Stimulated activated naive CD8-positive, alpha-beta T cell treated with anti-CD3 and anti-CD28 coated beads, Interleukin-15, Interleukin-2, amounts not matched to agents 100 ng/mL and 50 ng/mL, for 24 hours (primary cell): ENCODE results near the gene GLIS1.

ENCODE experiments used
- H3K27ac Mint-ChIP-seq: one replicate; pipeline ENCODE4 v1.8.0; 2021; ENCODE audit warnings: mild to moderate bottlenecking, mixed read lengths
- H3K27me3 Mint-ChIP-seq: one replicate; pipeline ENCODE4 v1.8.0; 2021; ENCODE audit warnings: mixed read lengths
- H3K36me3 Mint-ChIP-seq: one replicate; pipeline ENCODE4 v1.8.0; 2021; ENCODE audit warnings: low read depth, mixed read lengths
- H3K4me1 Mint-ChIP-seq: one replicate; pipeline ENCODE4 v1.8.0; 2021; ENCODE audit warnings: low read depth, mixed read lengths
- H3K4me3 Mint-ChIP-seq: one replicate; pipeline ENCODE4 v1.8.0; 2021; ENCODE audit warnings: mild to moderate bottlenecking, mixed read lengths
- H3K9me3 Mint-ChIP-seq: one replicate; pipeline ENCODE4 v1.8.0; 2021; ENCODE audit warnings: mixed read lengths

GLIS1 gene

GRCh38 chr1:53600561-53600960 is 138.4 kb downstream of the GLIS1 start:
- Mint-ChIP-seq H3K4me3 (no peak overlapping the region), H3K36me3 (no peaks in the 10 kb centered on the region), H3K27me3 (no peaks in the 10 kb centered on the region), H3K27ac (no peak overlapping the region), H3K9me3 (no peaks in the 10 kb centered on the region), H3K4me1 (no peaks in the 10 kb centered on the region)

GRCh38 chr1:53600001-53600400 is 139.0 kb downstream of the GLIS1 start:
- Mint-ChIP-seq H3K4me3 (no peak overlapping the region), H3K27me3 (no peaks in the 10 kb centered on the region), H3K9me3 (no peaks in the 10 kb centered on the region), H3K36me3 (no peaks in the 10 kb centered on the region), H3K4me1 (no peaks in the 10 kb centered on the region), H3K27ac (no peak overlapping the region)

DNA sequence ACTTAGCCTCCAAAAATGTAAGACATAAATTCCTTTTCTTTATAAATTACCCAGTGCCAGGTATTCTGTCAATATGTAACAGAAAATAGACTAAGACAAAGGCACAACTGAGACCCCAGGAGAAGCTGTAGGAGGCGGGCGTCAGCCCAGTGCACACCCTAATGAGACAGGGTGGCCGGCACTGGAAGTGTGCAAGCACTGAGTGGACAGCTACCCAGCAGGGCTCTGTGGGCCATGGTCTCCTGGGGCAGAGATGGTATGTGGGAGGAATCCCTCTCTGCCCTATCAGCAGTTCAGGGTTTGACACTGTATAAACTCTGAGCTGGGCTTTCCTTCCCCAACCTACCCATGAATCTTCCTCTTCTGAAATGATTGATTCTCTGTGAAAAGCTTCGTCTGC is 139.5 kb downstream of the GLIS1 start:
- Mint-ChIP-seq H3K4me1 (no peaks in the 10 kb centered on the region), H3K27me3 (no peaks in the 10 kb centered on the region), H3K4me3 (no peak overlapping the region), H3K27ac (no peak overlapping the region), H3K36me3 (no peaks in the 10 kb centered on the region), H3K9me3 (no peaks in the 10 kb centered on the region)

- no peaks in the 10 kb centered on the region for H3K27me3 Mint-ChIP-seq
- no peaks in the 10 kb centered on the region for H3K9me3 Mint-ChIP-seq
- H3K27ac Mint-ChIP-seq, result no peak overlapping the region
- H3K4me1 Mint-ChIP-seq, result no peaks in the 10 kb centered on the region
- H3K36me3 Mint-ChIP-seq, result no peaks in the 10 kb centered on the region
- no peak overlapping the region for H3K4me3 Mint-ChIP-seq
Observed at GRCh38 chr1:53598966-53599365, 140.0 kb downstream of the GLIS1 start.

DNA sequence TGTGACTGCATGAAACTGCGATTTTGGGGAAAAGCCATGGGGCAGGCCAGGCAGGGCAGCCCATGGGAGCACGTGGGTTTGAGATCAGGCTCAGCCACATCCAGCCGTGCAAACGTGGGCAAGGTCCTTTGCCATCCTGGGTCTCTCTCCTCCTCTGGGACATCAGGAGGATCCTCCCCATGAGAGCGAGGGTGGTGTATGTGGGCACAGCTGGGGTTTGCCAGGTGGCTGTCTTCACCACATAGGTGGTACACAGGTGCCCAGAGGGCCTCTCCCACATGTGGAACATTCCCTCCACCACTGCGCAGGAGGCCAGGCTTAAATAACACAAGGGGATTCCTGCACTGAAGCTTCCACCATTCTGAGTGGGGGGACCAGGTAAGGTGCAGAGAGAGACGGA is 143.1 kb downstream of the GLIS1 start:
- no peak overlapping the region for H3K4me3 Mint-ChIP-seq
- no peaks in the 10 kb centered on the region for H3K27me3 Mint-ChIP-seq
- no peaks in the 10 kb centered on the region for H3K4me1 Mint-ChIP-seq
- no peaks in the 10 kb centered on the region for H3K9me3 Mint-ChIP-seq
- H3K36me3 Mint-ChIP-seq, result no peaks in the 10 kb centered on the region
- H3K27ac Mint-ChIP-seq, result no peak overlapping the region

DNA sequence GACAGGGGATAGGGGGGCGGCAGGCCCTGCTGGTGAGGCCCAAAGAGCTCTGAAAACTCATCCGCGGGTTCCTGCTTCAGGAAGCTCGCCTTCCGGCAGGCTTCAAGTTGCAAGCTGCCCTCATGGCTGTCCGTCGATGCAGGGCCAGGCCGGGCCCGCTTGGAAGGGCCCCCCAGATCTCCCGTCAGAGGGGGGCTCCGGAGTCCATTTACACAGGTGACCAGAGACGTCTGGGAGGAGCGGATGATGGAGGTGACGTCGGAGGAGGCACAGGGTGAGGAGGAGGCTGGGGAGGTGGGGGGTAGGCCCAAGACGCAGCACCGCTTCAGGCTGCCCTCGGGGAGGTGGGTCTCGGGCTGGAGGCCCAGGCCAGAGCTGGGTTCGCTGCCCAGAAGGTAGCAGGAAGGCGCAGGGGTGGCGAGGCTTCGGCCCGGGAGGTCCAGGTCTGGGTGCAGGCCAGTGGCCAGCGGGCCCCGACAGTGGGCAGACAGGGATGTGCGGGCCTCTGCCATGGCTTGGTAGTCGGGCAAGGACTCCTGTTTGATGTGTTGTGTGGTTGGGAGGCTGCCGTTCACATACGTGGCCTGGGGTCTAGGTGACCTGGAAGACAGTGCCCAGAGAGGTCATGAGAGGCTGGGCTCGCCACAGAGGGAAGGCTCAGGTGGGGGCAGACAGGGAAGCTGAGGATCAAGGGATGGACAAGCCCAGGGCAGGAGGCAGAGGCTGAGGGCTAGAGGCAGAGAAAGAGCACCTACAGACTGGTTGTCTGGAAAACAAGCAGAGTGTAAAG is 144.4 kb downstream of the GLIS1 start:
- Mint-ChIP-seq H3K27ac (no peak overlapping the region), H3K36me3 (no peaks in the 10 kb centered on the region), H3K4me3 (no peak overlapping the region), H3K27me3 (no peaks in the 10 kb centered on the region), H3K9me3 (no peaks in the 10 kb centered on the region), H3K4me1 (no peaks in the 10 kb centered on the region)

DNA sequence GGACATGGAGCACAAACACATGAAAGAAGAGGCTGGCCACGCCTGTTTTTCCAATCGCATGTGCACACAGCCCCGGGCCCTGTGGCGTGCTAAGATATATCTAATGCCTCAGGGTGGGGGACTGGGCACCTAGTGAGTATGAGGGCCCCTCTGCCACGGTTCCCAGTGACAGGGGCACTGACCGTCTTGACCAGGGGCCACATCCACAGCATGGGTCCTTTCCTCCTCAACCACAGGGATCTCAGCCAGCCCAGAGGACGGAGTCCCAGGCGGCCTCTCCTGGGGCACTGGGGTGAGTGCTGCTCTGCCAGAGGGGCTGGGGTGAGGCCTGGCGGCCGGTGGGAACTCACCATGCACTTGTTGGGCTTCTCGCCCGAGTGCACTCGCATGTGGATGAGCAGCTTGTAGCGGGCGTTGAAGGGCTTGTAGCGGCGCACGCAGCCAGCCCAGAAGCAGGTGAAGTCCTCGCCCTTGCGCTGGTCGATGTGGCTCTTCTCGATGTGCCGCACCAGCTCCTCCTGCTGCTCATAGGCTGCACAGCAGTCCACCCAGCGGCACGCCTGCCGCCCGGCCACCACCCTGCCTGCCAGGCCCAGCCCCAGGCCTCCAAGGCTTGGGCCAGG is 145.1 kb downstream of the GLIS1 start:
- Mint-ChIP-seq H3K4me1 (no peaks in the 10 kb centered on the region), H3K27me3 (no peaks in the 10 kb centered on the region), H3K4me3 (no peak overlapping the region), H3K36me3 (no peaks in the 10 kb centered on the region), H3K9me3 (no peaks in the 10 kb centered on the region), H3K27ac (no peak overlapping the region)

GRCh38 chr1:53592985-53593757 is 145.8 kb downstream of the GLIS1 start:
- Mint-ChIP-seq H3K27me3 (no peaks in the 10 kb centered on the region), H3K36me3 (no peaks in the 10 kb centered on the region), H3K4me1 (no peaks in the 10 kb centered on the region), H3K9me3 (no peaks in the 10 kb centered on the region), H3K27ac (no peak overlapping the region), H3K4me3 (no peak overlapping the region)

DNA sequence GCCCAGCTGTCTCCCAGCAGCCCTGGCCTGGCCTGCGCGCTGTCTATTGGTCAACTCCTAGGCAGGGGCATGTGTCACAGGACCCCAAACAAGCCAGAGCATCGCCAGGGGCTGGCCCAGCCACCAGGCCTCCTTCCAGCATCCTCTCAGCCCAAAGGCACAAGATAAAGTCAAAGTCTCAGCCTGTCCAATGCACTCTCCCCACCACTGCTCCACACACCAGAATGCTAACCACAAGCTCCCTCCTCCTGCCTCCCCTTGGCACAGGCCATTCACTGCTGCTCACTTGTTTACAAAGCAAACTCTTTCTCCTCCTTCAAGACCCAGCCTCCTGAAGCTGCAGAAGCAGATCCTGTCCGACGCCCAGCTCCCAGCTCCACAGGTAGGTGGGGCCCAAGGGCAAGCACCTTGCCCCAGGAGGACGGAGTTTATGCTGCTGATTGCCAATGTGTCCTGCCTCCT is 146.4 kb downstream of the GLIS1 start:
- no peak overlapping the region for H3K27ac Mint-ChIP-seq
- no peaks in the 10 kb centered on the region for H3K4me1 Mint-ChIP-seq
- no peaks in the 10 kb centered on the region for H3K36me3 Mint-ChIP-seq
- no peak overlapping the region for H3K4me3 Mint-ChIP-seq
- H3K27me3 Mint-ChIP-seq, result no peaks in the 10 kb centered on the region
- H3K9me3 Mint-ChIP-seq, result no peaks in the 10 kb centered on the region

GRCh38 chr1:53591924-53592323 is 147.0 kb downstream of the GLIS1 start:
- Mint-ChIP-seq H3K4me1 (no peaks in the 10 kb centered on the region), H3K27me3 (no peaks in the 10 kb centered on the region), H3K4me3 (no peak overlapping the region), H3K27ac (no peak overlapping the region), H3K9me3 (no peaks in the 10 kb centered on the region), H3K36me3 (no peaks in the 10 kb centered on the region)

GRCh38 chr1:53590531-53591515 is 148.1 kb downstream of the GLIS1 start:
- H3K4me3 Mint-ChIP-seq, result no peak overlapping the region
- no peaks in the 10 kb centered on the region for H3K4me1 Mint-ChIP-seq
- no peaks in the 10 kb centered on the region for H3K9me3 Mint-ChIP-seq
- H3K27me3 Mint-ChIP-seq, result no peaks in the 10 kb centered on the region
- H3K27ac Mint-ChIP-seq, result no peak overlapping the region
- no peaks in the 10 kb centered on the region for H3K36me3 Mint-ChIP-seq

GRCh38 chr1:53590104-53590503 is 148.9 kb downstream of the GLIS1 start:
- no peak overlapping the region for H3K4me3 Mint-ChIP-seq
- H3K27ac Mint-ChIP-seq, result no peak overlapping the region
- H3K9me3 Mint-ChIP-seq, result no peaks in the 10 kb centered on the region
- no peaks in the 10 kb centered on the region for H3K27me3 Mint-ChIP-seq
- H3K4me1 Mint-ChIP-seq, result peaks cover 3% of the 10 kb centered on the region
- no peaks in the 10 kb centered on the region for H3K36me3 Mint-ChIP-seq

- H3K9me3 Mint-ChIP-seq, result no peaks in the 10 kb centered on the region
- peaks cover 6% of the 10 kb centered on the region for H3K4me1 Mint-ChIP-seq
- H3K27ac Mint-ChIP-seq, result no peak overlapping the region
- no peaks in the 10 kb centered on the region for H3K36me3 Mint-ChIP-seq
- H3K27me3 Mint-ChIP-seq, result no peaks in the 10 kb centered on the region
- H3K4me3 Mint-ChIP-seq, result no peak overlapping the region
Observed at GRCh38 chr1:53589043-53589887, 149.7 kb downstream of the GLIS1 start.
